GM21447 (cell line): ENCODE measurements around the gene MAP1LC3C.

Experiments used
- ATAC-seq: cut with Tn5 transposase; IDR thresholded peaks from one replicate; pipeline ENCODE4 v1.9.1; 2021; ENCODE audit not compliant: unreplicated experiment

The MAP1LC3C gene

DNA sequence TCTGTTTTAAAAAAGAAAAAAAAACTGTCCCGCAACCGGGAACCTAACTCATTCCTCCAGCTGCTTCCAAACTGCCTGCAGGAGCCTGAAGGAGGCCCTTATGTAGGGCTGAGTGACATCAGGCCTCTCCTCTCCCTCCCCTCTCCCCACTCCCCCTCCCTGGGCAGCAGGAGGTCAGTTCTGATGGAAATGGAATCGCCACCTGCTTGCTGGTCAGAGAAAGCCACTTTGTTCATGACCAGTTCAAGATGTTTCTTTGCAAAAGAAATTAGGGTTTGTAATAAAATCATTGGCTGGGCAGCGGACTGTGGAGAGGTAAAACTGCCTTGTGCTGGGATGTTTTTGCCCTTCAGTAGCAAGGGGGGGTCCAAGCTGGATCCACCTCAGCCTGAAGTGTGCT lies at the start of gene MAP1LC3C:
MAP1LC3C (minus strand) TSS at position 73 of the 400 bp plus-strand sequence. CDS start 90 bp downstream, outside the sequence.
- ATAC-seq, result no peak

DNA sequence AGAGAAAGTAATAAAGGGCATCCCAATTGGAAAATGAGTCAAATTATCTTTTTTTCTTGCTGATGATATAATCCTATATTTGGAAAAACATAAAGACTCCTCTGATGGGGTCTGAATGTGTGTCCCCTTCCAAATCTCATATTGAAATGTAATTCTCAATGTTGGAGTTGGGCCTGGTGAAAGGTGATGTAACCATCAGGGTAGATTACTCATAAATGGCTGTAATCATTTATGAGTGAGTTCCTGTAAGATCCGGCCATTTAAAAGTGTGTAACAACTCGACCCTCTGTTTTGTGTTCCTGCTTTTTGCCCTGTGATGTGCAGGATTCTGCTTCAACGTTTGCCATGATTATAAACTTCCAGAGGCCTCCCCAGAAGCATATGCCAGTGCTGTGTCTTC lies 44.3 kb upstream of the MAP1LC3C start:
- ATAC-seq, result no peak

GRCh38 chr1:242034392-242034791 lies 35.5 kb upstream of the MAP1LC3C start:
- no peak for ATAC-seq

DNA sequence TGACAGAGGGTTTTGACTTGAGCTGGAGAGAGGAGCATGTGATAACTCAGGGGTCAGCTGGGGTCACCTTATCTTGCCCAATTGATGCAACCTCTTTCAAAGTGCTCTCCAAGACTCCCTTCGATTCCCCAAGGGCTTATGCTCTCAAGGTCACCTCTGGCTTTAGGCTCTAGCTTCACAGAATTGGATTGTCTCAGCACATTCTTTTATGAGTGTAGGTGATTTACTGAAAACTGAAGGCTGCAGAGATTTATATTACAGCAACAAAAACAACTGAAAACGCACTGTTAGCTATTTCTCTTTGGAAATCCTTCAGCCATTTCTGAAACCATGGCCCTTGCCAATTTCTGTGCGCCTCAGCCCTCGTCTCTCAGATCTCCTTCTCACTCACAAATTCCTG lies 34.5 kb upstream of the MAP1LC3C start:
- no peak for ATAC-seq

DNA sequence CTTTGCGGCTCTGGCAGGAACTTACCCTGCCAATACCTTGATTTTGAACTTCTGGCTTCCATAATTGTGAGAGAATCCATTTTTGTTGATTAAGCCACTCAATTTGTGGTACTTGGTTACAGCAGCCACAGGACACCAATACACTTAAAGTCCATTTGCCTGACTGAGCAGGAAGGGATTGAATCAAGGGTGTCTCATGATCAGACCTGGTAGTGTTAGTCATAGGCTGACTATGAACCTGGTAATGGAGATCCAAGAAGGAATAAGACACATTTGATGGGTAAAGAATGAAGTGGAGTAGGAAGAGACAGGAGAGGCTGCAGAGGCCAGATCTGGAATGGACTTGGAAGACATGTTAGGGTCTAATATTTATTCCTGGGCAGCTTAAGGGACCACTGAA lies 31.2 kb upstream of the MAP1LC3C start:
- ATAC-seq, result no peak

GRCh38 chr1:242025681-242026080 lies 26.8 kb upstream of the MAP1LC3C start:
- ATAC-seq, result no peak

DNA sequence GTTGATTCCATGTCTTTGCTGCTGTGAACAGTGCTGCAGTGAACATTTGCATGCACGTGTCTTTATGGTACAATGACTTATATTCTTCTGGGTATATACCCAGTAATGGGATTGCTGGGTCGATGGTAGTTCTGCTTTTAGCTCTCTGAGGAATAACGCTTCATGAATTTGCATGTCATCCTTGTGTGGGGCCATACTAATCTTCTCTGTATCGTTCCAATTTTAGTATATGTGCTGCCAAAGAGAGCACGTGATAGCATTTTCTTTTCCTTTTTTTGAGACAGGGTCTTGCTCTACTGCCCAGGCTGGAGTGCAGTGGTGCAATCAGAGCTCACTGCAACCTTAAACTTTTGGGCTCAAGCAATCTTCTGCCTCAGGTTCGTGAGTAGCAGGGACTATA lies 24.9 kb upstream of the MAP1LC3C start:
- ATAC-seq, result no peak

GRCh38 chr1:242019018-242019417 lies 20.1 kb upstream of the MAP1LC3C start:
- ATAC-seq, result no peak

DNA sequence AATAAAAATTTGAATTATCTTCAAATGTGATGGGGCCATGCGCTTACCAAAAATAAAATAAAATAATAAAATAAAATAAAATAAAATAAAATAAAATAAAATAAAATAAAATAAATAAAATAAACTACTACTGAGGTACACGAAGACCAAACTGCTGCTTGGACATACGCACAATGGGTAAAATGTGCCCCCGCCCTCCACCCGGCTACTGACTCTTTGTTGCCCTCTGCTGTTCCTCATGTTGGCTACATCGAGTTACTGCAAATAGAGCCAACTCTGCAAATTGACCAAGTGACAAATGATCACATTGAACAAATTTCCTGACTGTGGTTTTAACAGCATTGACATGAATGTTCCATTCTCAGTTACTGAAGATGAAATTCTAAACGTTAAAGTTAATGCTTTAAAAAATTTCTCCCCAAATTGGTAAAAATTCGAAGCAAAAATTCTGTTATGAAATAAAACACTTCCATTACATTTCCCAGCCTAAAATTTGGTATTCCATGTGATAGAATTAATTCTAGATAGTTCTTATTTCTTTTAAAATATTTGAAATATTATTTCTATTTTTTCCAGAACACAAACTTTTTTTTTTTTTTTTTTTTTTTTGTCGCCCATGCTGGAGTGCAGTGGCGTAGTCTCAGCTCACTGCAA lies 18.8 kb upstream of the MAP1LC3C start:
- ATAC-seq, result peak; percentile 82

GRCh38 chr1:242016479-242016878 lies 17.6 kb upstream of the MAP1LC3C start:
- no peak for ATAC-seq

GRCh38 chr1:242011894-242012660 lies 13.2 kb upstream of the MAP1LC3C start:
- ATAC-seq, result no peak

- ATAC-seq, result no peak
Measured at GRCh38 chr1:242008826-242009495, 10.1 kb upstream of the MAP1LC3C start.

DNA sequence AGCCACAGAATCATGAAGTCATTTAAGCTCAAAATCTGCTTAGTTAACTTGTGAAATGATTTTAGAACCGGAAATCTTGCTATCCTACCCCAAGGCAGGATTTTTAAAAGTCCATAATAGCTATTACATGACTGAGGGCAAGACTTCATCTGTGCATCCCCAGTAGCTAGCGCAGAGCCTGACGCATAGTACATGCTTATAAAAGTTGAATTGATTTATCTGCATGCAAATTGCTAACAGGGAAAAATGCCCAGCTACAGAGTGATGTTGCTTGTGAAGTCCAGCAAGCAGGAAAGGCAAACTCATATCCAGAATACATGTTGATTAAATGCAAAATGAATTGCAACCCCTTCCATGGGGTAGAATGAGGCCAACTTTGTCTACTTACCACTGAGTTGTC lies 8.1 kb upstream of the MAP1LC3C start:
- no peak for ATAC-seq

- no peak for ATAC-seq
Measured at GRCh38 chr1:242005866-242006535, 7.1 kb upstream of the MAP1LC3C start.

DNA sequence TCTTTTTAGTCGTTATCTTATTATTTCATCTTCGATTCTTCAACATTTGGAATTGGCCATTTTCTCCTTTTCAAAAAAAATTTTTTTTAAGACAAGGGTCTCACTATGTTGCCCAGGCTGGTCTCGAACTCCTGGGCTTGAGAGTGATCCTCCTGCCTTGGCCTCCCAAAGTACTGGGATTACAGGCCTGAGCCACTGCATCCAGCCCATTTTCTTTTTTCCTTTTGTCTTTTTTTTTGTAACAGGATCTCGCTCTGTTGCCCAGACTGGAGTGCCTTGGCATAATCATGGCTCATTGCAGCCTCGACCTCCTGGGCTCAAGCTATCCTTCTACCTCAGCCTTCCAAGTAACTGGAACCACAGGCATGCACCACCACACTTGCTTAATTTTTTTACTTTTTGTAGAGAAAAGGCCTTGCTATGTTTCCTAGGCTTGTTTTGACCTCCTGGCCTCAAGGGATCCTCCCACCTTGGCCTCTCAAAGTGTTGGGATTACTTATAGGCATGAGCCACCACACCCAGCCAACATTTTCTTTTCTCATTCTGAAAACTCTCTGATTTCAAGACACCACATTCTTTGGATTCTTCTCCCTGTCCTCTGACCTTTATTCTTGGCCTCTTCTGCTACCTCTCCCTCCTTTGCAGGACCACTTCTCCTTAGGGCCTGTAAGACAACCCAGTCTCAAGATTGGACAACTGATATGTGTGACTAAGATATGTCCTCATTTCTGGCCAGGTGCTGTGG lies 6.0 kb upstream of the MAP1LC3C start:
- no peak for ATAC-seq

DNA sequence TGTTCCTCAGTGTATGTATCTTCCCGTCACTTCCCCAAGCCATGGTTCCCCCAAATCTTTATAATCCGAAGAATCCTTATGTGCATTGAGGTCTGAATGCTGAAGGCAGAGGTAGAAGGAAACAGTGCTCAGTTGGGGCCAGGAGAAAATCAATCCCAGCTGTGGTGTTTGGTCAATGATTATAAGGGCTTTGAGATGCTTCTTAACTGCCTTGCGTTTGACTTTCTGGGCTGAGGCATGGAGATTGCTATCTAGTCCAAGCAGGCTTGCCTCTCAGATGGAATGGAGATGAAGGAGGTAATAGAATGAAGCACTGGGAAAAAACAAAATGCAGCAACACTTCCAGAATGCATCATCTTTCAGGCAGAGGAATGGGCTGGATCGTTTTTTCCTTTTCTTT lies 3.6 kb upstream of the MAP1LC3C start:
- no peak for ATAC-seq

GRCh38 chr1:242002072-242002471 lies 3.2 kb upstream of the MAP1LC3C start:
- no peak for ATAC-seq

- no peak for ATAC-seq
Measured at GRCh38 chr1:242000434-242000833, 1.5 kb upstream of the MAP1LC3C start.

DNA sequence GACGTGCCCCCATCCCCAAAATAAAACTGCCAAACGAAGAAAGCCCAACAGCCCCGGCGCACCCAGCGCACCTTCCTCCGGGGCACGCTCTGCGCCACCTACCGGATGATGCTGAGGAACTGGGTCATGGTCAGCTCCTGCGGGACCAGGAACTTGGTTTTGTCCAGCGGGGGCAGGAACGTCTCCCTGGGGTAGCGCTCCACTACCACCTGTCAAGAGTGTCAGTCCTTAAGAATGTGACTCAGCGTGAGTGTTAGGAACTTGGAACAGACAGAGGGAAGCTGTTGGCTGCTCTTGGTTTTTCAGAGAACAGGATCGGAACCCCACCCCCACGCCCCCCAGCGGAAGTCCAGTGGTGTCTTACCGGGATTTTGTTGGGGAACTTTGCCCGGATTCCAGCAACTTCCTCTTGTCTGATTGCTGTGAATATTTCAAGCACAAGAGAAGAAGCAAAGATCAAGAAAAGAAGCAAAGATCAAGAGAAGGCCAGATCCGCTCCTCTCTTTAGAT lies 431 bp downstream of the MAP1LC3C start:
- peak; percentile 87 for ATAC-seq

GRCh38 chr1:241997401-241997998 lies 1.4 kb downstream of the MAP1LC3C start:
- no peak for ATAC-seq
